ENCODE results near the gene SRGAP3. TPM values are rescaled to one million over a fixed set of nuclear protein-coding genes. Genes with fewer than 3 reads are reported as not detected.

The SRGAP3 gene
- total RNA-seq, 1 donor from 2014 or later, result 68.6 TPM

DNA sequence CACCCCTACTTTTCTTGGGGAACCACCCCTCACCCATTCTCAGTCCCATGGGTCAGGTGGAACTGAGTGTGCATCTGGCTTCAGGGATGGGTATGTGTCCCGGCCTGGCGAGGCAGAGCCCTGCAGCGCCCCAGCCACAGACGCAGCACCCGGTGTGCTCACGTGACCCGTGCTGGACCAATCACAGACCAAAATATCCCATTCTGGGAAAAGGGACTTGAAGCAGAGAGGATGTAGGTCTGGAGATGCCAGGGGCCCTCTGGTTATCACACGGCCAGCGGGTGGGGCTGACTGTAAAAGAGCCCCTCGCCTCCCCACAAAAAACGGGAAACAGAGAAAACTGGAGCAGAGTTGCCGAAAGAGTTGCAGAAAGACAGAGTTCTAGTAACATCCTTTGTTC lies 148.2 kb downstream of the SRGAP3 start:
- DNase-seq (ENCODE audit: low spot score in 2 of 2, unreplicated experiment in 2 of 2), result no peak
- H3K36me3 Mint-ChIP-seq, result peaks cover 13% of the 10 kb centered on the region
- no peaks in the 10 kb centered on the region for H3K27me3 Mint-ChIP-seq (ENCODE audit: low read depth)
- no peak overlapping the region for H3K4me3 Mint-ChIP-seq
- TF ChIP-seq, protein P1, sequence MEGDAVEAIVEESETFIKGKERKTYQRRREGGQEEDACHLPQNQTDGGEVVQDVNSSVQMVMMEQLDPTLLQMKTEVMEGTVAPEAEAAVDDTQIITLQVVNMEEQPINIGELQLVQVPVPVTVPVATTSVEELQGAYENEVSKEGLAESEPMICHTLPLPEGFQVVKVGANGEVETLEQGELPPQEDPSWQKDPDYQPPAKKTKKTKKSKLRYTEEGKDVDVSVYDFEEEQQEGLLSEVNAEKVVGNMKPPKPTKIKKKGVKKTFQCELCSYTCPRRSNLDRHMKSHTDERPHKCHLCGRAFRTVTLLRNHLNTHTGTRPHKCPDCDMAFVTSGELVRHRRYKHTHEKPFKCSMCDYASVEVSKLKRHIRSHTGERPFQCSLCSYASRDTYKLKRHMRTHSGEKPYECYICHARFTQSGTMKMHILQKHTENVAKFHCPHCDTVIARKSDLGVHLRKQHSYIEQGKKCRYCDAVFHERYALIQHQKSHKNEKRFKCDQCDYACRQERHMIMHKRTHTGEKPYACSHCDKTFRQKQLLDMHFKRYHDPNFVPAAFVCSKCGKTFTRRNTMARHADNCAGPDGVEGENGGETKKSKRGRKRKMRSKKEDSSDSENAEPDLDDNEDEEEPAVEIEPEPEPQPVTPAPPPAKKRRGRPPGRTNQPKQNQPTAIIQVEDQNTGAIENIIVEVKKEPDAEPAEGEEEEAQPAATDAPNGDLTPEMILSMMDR (IDR thresholded peaks at IDR 0.05; ENCODE audit: unreplicated experiment), result no peak
- H3K4me1 Mint-ChIP-seq, result peaks cover 30% of the 10 kb centered on the region
- no peaks in the 10 kb centered on the region for H3K9me3 Mint-ChIP-seq
- no peak overlapping the region for H3K27ac Mint-ChIP-seq

DNA sequence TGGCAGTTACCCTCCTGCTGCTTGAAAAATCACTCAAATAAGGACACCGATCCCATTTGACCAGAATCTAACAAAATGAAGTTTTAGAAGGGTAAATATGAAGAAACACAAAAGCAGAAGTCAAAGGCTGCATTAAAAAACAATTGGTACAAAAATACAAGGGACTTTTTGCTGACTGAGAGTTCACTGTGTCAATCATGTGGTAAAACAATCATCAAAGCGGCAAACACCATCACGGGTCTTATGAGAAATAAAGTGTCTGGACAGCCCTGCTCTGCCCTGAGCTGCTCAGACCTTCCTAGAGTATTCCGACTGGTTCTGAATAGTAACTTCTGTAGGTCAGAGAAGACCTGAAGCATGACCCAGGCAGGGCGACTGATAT lies 148.9 kb downstream of the SRGAP3 start:
- Mint-ChIP-seq H3K4me3 (no peak overlapping the region), H3K36me3 (peaks cover 13% of the 10 kb centered on the region), H3K27me3 (ENCODE audit: low read depth) (no peaks in the 10 kb centered on the region), H3K9me3 (no peaks in the 10 kb centered on the region), H3K4me1 (peaks cover 30% of the 10 kb centered on the region), H3K27ac (no peak overlapping the region)
- DNase-seq (ENCODE audit: low spot score in 2 of 2, unreplicated experiment in 2 of 2), result no peak
- TF ChIP-seq, protein P1 (IDR thresholded peaks at IDR 0.05; ENCODE audit: unreplicated experiment), result no peak

DNA sequence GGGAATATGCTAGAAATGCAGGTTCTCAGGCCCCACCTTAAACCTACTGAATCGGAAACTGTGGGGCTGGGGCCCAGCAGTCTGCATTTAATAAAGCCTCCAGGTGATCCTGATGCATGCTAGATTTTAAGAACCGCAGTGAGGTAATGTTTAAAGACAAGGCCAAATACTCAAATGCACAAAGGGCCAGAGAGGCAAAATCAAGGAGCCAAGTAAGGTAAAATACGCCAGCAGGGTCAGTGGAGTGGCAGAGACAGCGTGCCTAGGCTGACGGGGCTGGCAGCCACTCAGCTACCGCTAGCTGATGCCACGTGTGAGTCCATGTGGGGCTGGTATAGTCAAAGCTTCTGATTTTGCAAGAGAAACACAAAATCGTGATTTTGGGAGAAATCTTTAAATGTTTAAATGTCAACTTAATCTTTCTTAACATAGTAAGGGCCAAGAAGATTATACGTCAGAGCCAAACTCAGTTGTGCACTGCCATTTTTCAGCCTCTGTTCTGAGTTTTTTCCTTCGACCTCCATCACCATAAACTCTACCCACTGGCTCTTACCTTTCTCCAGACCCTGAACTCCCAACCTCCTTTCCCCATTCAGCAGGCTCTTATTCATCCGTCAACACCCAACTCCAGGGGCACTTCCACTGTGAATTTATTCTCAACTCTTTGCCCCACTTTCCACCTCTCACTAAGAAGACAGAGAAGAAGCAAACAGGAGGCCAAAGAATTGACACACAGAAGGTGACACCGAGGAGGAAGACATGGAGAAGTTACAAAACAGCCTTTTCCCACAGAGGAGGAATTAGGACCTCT lies 149.5 kb downstream of the SRGAP3 start:
- peak overlapping the region; percentile 55 for H3K27ac Mint-ChIP-seq
- no peaks in the 10 kb centered on the region for H3K27me3 Mint-ChIP-seq (ENCODE audit: low read depth)
- H3K4me3 Mint-ChIP-seq, result no peak overlapping the region
- H3K36me3 Mint-ChIP-seq, result peaks cover 13% of the 10 kb centered on the region
- H3K9me3 Mint-ChIP-seq, result no peaks in the 10 kb centered on the region
- no peak for DNase-seq (ENCODE audit: low spot score in 2 of 2, unreplicated experiment in 2 of 2)
- TF ChIP-seq, protein P1 (IDR thresholded peaks at IDR 0.05; ENCODE audit: unreplicated experiment), result no peak
- H3K4me1 Mint-ChIP-seq, result peaks cover 30% of the 10 kb centered on the region

DNA sequence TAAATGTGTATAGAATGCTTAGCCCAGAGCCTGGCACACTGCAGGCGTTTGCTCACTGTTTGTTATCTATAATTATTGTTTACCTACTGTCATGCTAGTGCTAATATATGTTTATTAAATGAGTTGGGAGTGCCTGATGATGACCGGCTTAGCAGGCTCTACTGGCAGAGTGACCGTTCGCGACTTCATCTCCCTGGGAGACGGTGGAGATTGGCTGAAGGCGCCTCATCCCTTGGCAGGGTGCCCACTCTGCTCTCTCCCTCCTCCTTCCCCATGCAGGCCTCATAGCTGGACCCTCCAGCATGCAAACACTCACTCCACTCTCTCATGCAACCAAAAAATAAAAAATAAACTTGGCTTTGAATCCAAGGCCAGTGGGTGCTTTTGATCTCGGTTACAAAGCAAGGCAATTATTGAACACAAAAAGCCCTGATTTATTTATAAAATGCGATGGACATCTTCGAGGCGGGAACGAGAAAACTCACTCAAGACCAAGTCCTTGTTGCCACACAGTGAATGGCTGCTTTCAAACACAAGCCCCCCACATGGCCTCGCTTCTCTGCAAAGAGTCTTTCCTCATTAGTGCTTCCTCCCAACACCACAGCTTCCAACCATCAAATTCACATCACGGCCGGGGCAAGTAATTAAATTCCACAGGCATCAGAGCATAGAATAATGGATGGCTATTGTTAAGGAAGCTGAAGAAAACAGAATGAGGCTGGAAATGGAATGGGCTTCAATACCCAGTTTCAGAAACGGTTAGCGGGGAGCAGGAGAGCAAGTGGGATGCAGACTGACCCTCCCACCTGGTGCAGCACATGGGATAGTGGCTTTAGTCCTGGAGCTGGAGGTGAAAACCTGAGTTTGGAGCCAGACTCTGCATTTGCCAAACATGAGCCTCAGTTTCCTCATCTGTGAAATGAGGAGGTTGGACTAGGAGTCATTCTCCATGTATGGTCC lies 150.4 kb downstream of the SRGAP3 start:
- peak overlapping the region; percentile 53 for H3K27ac Mint-ChIP-seq
- DNase-seq (ENCODE audit: low spot score in 2 of 2, unreplicated experiment in 2 of 2), result peak; percentile 43 to 63
- no peaks in the 10 kb centered on the region for H3K9me3 Mint-ChIP-seq
- peaks cover 30% of the 10 kb centered on the region for H3K4me1 Mint-ChIP-seq
- TF ChIP-seq, protein P1 (IDR thresholded peaks at IDR 0.05; ENCODE audit: unreplicated experiment), result no peak
- no peak overlapping the region for H3K4me3 Mint-ChIP-seq
- H3K27me3 Mint-ChIP-seq (ENCODE audit: low read depth), result no peaks in the 10 kb centered on the region
- peaks cover 7% of the 10 kb centered on the region for H3K36me3 Mint-ChIP-seq

DNA sequence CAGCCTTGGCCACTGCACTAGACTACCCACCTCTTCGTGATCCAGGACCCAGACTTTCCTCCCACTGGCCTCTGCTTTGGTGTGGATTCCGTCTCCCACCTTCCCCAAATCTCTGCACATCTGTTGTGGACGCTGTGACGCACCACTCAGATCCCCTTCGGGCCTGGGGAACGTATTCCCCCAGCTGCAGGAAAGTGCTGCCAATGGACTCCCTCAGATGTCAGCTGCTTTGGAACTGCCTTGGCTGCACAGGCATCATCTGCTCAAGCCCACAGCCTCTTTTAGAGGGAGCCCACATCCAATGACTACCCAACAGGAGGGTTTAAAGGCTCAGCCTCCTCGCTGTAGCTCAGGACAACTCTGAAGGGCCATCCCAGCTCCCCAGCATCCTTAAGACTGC lies 152.0 kb downstream of the SRGAP3 start:
- no peak overlapping the region for H3K27ac Mint-ChIP-seq
- H3K27me3 Mint-ChIP-seq (ENCODE audit: low read depth), result no peaks in the 10 kb centered on the region
- no peaks in the 10 kb centered on the region for H3K9me3 Mint-ChIP-seq
- TF ChIP-seq, protein P1 (IDR thresholded peaks at IDR 0.05; ENCODE audit: unreplicated experiment), result no peak
- H3K4me1 Mint-ChIP-seq, result peaks cover 22% of the 10 kb centered on the region
- no peak for DNase-seq (ENCODE audit: low spot score in 2 of 2, unreplicated experiment in 2 of 2)
- no peak overlapping the region for H3K4me3 Mint-ChIP-seq
- H3K36me3 Mint-ChIP-seq, result no peaks in the 10 kb centered on the region
